ENCODE results near the gene ADAM15.

DNA sequence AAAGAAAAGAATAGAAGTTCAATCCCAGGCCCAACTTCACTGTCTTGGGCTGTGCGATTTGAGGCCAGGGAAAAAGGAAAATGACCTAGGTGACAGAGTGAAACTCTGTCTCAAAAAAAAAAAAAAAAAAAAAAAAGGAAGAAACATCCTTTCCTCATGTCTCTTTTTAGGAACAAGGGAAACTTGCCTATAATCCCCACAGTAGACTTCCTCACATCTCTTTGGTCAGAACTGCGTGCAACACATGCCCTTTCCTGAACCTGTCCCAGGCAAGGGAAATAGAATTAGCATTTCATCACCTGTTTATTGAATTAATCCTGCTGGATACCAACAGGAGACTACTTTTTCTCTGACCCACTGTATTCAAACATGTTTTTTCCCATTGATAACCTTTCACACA lies 15.2 kb upstream of the ADAM15 start:
- TF ChIP-seq TAF1 (IDR thresholded peaks at IDR 0.05; ENCODE audit: borderline replicate concordance, low read depth, low read length) (no peak), POLR2AphosphoS5 (IDR thresholded peaks at IDR 0.05; ENCODE audit: low read depth, low read length) (no peak), REST (IDR thresholded peaks at IDR 0.05; ENCODE audit: low read depth, low read length) (no peak), EP300 (IDR thresholded peaks at IDR 0.05; ENCODE audit: borderline replicate concordance in 1 of 2, low read depth in 1 of 2, low read length in 1 of 2) (no peak), CTCF (IDR thresholded peaks at IDR 0.05) (no peak), RXRA (IDR thresholded peaks at IDR 0.05; ENCODE audit: borderline replicate concordance, low read depth) (no peak), MXI1 (IDR thresholded peaks at IDR 0.05; ENCODE audit: low read depth, low read length) (no peak), FOXJ3 (CRISPR knock-in tag; IDR thresholded peaks at IDR 0.05) (no peak), EZH2phosphoT487 (IDR thresholded peaks at IDR 0.05; ENCODE audit: borderline replicate concordance, low read depth) (no peak), JUND (IDR thresholded peaks at IDR 0.05) (no peak)
- TF ChIP-seq, protein P1, sequence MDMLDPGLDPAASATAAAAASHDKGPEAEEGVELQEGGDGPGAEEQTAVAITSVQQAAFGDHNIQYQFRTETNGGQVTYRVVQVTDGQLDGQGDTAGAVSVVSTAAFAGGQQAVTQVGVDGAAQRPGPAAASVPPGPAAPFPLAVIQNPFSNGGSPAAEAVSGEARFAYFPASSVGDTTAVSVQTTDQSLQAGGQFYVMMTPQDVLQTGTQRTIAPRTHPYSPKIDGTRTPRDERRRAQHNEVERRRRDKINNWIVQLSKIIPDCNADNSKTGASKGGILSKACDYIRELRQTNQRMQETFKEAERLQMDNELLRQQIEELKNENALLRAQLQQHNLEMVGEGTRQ (IDR thresholded peaks at IDR 0.05; ENCODE audit: borderline replicate concordance, low read depth, low read length), result no peak

Measured in SK-N-SH (cell line).